Measurements from ENCODE around the gene MAPKAP1.

DNA sequence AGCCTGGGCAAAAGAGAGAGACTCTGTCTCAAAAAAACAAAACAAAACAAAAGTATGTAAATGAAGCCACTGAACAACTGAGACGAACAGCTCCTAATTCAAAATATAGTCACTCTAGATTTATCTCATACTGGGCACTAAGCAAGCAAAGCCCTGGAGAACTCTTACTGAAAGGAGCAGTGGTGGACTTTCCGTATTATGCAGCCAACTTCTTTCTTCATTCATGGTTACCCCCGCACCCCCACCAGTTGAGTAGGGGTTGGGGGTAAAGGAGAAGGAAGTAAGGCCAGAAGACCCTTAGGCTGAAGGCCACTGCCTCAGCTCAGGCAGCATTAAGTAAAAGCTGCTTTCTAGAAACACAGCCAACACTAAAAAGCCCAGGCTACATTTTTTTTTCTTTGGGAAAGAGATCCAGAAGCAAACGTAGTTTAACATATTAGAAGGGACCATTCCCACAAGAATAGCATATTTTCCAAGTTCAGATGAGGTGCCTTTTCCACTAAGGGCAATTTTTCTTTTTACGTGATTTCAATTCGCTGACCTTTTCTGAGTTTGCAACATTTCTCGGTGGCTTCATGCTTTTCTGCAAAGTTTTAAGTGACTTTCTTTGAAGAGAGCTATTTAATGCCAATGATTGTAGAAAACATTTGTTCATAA is 55.3 kb downstream of the MAPKAP1 start:
- TF ChIP-seq POLR2AphosphoS5 (IDR thresholded peaks at IDR 0.05) = no peak
- TF ChIP-seq, protein P1, sequence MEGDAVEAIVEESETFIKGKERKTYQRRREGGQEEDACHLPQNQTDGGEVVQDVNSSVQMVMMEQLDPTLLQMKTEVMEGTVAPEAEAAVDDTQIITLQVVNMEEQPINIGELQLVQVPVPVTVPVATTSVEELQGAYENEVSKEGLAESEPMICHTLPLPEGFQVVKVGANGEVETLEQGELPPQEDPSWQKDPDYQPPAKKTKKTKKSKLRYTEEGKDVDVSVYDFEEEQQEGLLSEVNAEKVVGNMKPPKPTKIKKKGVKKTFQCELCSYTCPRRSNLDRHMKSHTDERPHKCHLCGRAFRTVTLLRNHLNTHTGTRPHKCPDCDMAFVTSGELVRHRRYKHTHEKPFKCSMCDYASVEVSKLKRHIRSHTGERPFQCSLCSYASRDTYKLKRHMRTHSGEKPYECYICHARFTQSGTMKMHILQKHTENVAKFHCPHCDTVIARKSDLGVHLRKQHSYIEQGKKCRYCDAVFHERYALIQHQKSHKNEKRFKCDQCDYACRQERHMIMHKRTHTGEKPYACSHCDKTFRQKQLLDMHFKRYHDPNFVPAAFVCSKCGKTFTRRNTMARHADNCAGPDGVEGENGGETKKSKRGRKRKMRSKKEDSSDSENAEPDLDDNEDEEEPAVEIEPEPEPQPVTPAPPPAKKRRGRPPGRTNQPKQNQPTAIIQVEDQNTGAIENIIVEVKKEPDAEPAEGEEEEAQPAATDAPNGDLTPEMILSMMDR (IDR thresholded peaks at IDR 0.05; ENCODE audit: poor library complexity, severe bottlenecking) = no peak
- no peak for TF ChIP-seq EZH2 (IDR thresholded peaks at IDR 0.05; ENCODE audit: borderline replicate concordance, insufficient read depth, low read length, poor library complexity, severe bottlenecking)
